ENCODE results near the gene NTRK2.

Gene NTRK2

GRCh38 chr9:84993105-84993504 is 323.6 kb downstream of the NTRK2 start:
- no peak for DNase-seq

GRCh38 chr9:84996029-84996428 is 326.5 kb downstream of the NTRK2 start:
- no peak for DNase-seq

GRCh38 chr9:84996716-84997115 is 327.2 kb downstream of the NTRK2 start:
- no peak for DNase-seq

GRCh38 chr9:84997472-84997871 is 327.9 kb downstream of the NTRK2 start:
- DNase-seq: no peak

GRCh38 chr9:84998639-84999038 is 329.1 kb downstream of the NTRK2 start:
- no peak for DNase-seq

GRCh38 chr9:84999788-85000187 is 330.3 kb downstream of the NTRK2 start:
- DNase-seq: no peak

- no peak for DNase-seq
Observed at GRCh38 chr9:85001925-85002324, 332.4 kb downstream of the NTRK2 start.

GRCh38 chr9:85004818-85005413 is 335.4 kb downstream of the NTRK2 start:
- DNase-seq: no peak

- DNase-seq: no peak
Observed at GRCh38 chr9:85007748-85008147, 338.2 kb downstream of the NTRK2 start.

- DNase-seq: no peak
Observed at GRCh38 chr9:85008215-85008614, 338.7 kb downstream of the NTRK2 start.

- no peak for DNase-seq
Observed at GRCh38 chr9:85009251-85009650, 339.7 kb downstream of the NTRK2 start.

- DNase-seq: no peak
Observed at GRCh38 chr9:85013703-85014102, 344.2 kb downstream of the NTRK2 start.

- DNase-seq: no peak
Observed at GRCh38 chr9:85014292-85014691, 344.8 kb downstream of the NTRK2 start.

GRCh38 chr9:85016384-85017006 is 347.0 kb downstream of the NTRK2 start:
- no peak for DNase-seq

GRCh38 chr9:85020791-85021190 is 351.3 kb downstream of the NTRK2 start:
- no peak for DNase-seq

- DNase-seq: no peak
Observed at GRCh38 chr9:85021686-85022085, 352.2 kb downstream of the NTRK2 start.

GRCh38 chr9:85024374-85024773 is 354.8 kb downstream of the NTRK2 start:
- DNase-seq: no peak

GRCh38 chr9:85025638-85026037 is 356.1 kb downstream of the NTRK2 start:
- no peak for DNase-seq

GRCh38 chr9:85027870-85028269 is 358.3 kb downstream of the NTRK2 start:
- no peak for DNase-seq

GRCh38 chr9:85030316-85030715 is 360.8 kb downstream of the NTRK2 start:
- DNase-seq: no peak

GRCh38 chr9:85036496-85036895 is 367.0 kb downstream of the NTRK2 start:
- no peak for DNase-seq

GRCh38 chr9:85038061-85038460 is 368.5 kb downstream of the NTRK2 start:
- DNase-seq: no peak

- no peak for DNase-seq
Observed at GRCh38 chr9:85038824-85039608, 369.5 kb downstream of the NTRK2 start.

GRCh38 chr9:85040146-85040545 is 370.6 kb downstream of the NTRK2 start:
- DNase-seq: no peak

Data from NCI-H2227 treated with DMSO at 0.1 percent for 48 hours (cell line).